ENCODE results near the gene TGOLN2. TPM values are rescaled to one million over a fixed set of nuclear protein-coding genes. Genes with fewer than 3 reads are reported as not detected.

TGOLN2 gene
- polyA plus RNA-seq, 1 donor, result 65.4 TPM

Other genes with a start within 250 kb of the TGOLN2 start
- 36.3 TPM for gene TCF7L1, start 194.6 kb downstream of the TGOLN2 start, polyA plus RNA-seq (ENCODE audit: insufficient read length)
- gene RETSAT, start 26.5 kb upstream of the TGOLN2 start, polyA plus RNA-seq (ENCODE audit: insufficient read length), result 14.6 TPM
- gene ELMOD3, start 26.8 kb upstream of the TGOLN2 start, polyA plus RNA-seq (ENCODE audit: insufficient read length), result 17.5 TPM
- 16.8 TPM for gene CAPG, start 82.4 kb upstream of the TGOLN2 start, polyA plus RNA-seq (ENCODE audit: insufficient read length)
- gene SH2D6, start 90.7 kb upstream of the TGOLN2 start, polyA plus RNA-seq (ENCODE audit: insufficient read length), result 0.89 TPM
- 188 TPM for gene MAT2A, start 211.2 kb upstream of the TGOLN2 start, polyA plus RNA-seq (ENCODE audit: insufficient read length)
- 22.6 TPM for gene GGCX, start 233.5 kb upstream of the TGOLN2 start, polyA plus RNA-seq (ENCODE audit: insufficient read length)
- 12.5 TPM for gene VAMP8, start 249.6 kb upstream of the TGOLN2 start, polyA plus RNA-seq (ENCODE audit: insufficient read length)

Measured in hindlimb muscle (tissue), 1 donor.